Inferior parietal cortex (tissue), 1 donor: Measurements from ENCODE around the gene STK38L.
A peak's percentile ranks its signal among the peaks of the same experiment; 100 is the strongest.

Source experiments
- DNase-seq: peaks from one replicate; pipeline ENCODE4 v3.0.0-alpha.2; 2016; ENCODE audit errors: extremely low spot score

STK38L gene

DNA sequence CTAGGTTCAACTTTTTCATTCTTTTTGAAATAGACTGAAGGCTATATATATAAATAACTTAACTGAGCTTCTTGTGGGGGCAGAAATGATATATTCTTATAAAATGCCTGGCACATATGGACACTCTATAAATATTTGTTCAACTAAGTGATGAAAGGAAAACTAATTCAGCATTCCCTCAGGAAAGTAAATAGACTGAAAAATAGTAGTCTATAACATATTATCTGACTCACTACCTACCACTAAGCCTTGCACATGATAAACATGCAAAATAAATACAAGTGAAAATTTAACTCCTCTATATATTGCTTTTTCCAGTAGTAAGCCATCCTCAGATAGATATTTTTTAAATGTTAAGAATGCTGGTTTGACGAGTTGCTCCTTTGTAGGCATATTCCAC, 72.9 kb downstream of the STK38L start:
- no peak for DNase-seq

DNA sequence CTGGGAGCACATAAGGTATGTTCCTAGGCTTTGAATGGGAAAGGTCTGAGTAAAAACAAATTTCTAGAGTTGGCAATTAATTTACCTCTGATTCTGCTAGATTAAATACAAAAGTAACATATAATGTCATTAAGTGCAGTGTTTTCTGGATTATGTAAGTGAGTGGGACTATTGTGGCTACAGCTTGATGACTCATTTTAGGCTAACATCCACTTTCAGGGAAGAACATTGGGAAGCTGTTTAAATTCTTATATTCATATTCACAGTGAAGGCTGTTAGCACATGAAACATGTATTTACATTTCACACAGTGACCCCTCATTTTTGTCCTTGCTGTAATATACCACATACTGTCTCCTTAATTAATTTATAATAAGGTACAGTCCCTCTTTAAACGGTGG, 75.3 kb downstream of the STK38L start:
- peak; percentile 40 for DNase-seq

DNA sequence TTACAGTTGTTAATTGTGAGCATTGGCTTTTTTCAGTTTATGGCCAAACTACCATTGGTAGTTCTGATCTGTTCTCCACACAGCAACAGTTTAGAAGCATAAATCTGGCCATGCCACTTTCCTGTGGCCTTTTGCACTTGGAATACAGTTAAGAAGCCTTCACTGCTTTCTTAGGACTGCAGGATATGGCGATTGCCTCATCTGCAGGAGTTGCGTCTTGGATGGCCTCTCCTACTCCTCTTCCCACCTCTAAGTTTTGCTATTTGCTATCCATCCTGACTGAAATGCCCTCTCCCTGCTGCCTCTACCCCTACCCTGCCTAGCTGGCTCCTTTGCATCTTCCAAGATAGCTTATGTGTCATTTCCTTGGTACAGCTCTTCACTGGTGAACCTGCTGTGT, 75.8 kb downstream of the STK38L start:
- DNase-seq: no peak

DNA sequence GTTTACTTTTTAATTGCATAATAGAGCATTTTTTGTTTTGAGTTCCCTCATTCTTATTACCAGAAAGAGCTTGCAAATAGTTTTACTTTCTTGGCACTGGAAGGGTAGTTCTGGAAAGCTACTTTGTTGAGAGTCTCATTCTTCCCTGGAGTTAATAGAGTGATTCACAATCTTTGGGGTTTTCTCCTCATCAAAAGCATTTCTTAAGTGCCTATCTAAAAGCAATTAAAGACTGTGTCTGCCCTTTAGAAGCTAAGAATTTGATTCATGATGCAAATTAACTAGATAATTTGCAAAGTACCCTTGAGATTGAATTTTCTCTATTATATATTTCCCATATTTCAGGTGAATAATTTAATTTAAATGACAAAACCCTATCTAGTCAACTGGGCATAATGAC, 80.4 kb downstream of the STK38L start:
- no peak for DNase-seq

DNA sequence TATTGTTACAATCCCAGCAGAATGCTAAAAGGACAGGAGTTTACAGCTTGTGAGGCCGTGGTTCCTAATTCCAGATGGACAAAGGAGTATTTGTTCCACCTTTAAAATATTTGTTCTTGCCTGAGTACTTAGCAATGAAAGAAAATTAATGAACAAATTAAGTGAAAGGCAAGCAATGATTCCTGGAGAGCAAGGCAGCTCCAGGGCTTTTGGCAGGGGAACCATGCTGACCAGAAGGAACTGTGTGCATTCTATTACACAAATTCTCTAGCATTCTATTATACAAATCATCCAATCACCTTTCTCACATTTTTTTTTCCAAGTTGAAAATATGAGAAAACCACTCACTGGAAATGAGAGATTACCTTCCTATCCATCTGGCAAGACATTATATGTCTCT, 86.8 kb downstream of the STK38L start:
- DNase-seq: no peak

DNA sequence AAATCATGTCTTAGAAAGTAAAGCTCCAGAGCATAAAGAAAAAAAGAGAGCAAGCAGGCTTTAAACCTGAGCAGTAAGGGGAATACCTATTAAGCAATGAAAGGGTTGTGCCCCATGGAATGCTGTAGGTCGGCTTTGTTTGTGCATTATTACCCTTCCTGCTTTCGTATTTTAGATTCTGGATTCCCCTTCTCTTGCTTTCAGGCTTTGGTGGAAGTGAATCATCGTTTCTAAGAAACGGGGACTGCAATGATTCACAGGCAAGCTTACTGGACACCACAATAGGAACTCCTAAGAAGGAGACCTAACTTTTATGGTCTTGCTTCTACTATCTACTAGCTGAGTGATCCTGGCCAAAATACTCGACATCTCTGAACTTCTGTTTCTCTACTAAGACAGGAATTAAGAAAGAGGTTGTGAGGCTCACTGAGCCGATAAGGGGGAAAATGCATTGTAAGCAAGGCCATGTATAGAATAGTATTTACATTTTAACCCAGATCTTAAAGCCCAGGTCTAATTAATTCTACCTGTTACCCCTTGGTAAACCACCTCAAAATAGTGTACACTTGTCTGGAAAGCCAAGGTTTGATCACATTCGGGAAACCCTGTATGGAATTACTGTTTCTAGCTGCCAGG, 87.3 kb downstream of the STK38L start:
- peak; percentile 36 for DNase-seq

- DNase-seq: no peak
Observed at GRCh38 chr12:27331927-27332324, 87.8 kb downstream of the STK38L start.

GRCh38 chr12:27332407-27332713, 88.3 kb downstream of the STK38L start:
- no peak for DNase-seq

GRCh38 chr12:27332714-27333402, 88.8 kb downstream of the STK38L start, which contains the start of gene BMAL2:
TSS of gene BMAL2 (plus strand) at chr12:27332836. CDS start at chr12:27333073, 237 bp downstream.
- DNase-seq: no peak

GRCh38 chr12:27333403-27334009, 89.4 kb downstream of the STK38L start:
- no peak for DNase-seq

GRCh38 chr12:27334042-27334720, 90.1 kb downstream of the STK38L start:
- no peak for DNase-seq

DNA sequence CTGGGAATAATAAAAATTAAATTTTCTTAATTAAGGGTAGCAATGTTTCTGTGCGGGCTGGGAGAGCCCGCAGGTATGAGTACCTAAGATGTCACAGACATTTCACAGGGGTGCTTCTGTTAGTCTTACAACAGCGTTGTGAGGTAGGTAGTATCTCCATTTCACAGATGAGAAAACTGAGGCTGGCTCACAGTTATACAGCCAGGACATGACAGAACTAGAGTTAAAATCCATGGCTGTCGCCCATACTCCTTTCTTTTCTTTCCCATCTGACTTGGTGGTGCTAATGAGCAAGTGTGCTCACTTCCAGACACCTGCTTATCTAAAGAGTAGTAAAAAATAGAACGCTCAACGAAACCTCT, 90.6 kb downstream of the STK38L start:
- no peak for DNase-seq

- DNase-seq: no peak
Observed at GRCh38 chr12:27335364-27336281, 91.5 kb downstream of the STK38L start.

GRCh38 chr12:27336282-27336653, 92.2 kb downstream of the STK38L start:
- no peak for DNase-seq

DNA sequence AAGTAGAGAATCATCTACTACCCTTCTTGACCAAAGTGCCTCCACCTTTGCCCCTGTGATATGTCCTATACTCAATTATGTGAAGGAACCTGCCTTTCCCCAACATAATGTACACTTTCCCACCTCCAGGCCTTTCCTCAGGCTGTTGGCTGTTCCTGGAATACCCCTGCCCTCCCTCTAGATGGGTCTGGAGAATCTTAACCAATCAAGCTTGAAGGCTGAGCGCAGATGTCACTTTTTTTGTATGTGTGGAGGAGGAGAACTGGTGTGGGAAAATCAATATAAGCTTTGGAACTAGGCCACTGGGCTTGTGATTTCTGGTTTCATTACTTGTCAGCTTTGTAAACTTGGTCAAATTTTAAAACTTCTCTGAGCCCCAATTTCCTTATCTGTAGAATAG, 93.3 kb downstream of the STK38L start:
- no peak for DNase-seq

- DNase-seq: no peak
Observed at GRCh38 chr12:27338473-27338872, 94.4 kb downstream of the STK38L start.

GRCh38 chr12:27340971-27341370, 96.9 kb downstream of the STK38L start:
- DNase-seq: no peak

DNA sequence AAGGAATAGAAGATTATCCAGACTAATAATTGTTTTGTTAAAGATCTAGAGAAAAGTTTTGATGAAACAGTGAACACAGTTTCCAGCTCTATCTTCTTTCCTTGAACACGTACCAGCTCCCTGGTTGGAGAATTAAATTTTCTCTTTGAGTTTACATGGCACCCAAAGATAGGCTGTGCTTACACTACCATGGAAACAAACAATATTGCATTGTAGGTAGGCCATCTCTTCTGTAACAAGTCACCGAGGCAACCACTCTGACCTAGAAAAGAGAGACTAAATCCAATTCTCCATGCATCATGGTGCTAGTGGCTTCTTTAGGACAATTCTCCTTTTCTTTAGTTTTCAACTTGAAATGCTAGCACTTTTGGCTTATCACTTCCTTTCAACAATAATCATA, 98.5 kb downstream of the STK38L start:
- DNase-seq: no peak

DNA sequence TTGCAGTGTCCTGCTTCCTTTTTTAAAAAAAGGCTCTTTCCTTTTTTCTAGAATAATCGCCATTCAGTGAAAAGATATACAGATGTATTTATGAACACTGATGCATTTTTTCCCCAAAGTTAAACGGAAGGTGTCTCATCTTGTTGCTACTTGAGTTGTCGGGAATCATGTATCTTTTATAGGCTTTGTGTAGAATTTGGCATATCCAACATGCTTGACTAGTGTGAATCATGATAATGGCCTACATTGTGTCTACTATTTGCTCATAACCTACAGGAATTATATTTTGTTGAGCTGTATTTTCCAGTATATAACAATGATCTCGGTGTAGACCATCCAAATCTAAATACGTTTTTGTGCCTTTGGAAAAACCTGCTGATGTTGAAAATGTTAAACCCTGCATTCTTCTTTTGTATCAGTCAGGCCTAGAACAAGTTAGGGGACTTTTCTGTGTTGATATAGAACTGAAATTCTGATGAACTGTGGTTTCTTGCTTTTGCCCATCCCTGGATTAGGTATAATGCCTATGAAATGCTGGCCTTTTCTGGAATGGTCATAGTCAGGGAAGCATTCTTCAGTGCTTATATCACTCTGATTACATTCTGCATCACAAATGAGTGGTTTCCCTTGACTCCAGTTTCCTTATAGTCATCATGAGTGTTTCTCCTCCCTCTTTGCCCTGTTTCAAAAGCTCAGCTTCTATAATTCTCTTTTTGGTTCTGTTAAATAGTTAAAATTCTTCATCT, 99.3 kb downstream of the STK38L start:
- no peak for DNase-seq

GRCh38 chr12:27344246-27344645, 100.2 kb downstream of the STK38L start:
- no peak for DNase-seq

GRCh38 chr12:27344760-27345159, 100.7 kb downstream of the STK38L start:
- DNase-seq: no peak
